T-cell (primary cell): ENCODE results near the gene SRGAP2B. TPM values are rescaled to one million over a fixed set of nuclear protein-coding genes. Genes with fewer than 3 reads are reported as not detected.
A peak's percentile ranks its signal among the peaks of the same experiment; 100 is the strongest.
"Not testable (repeated sequence)": the region's sequence is repeated elsewhere in the genome, so short reads cannot be mapped to it uniquely, and the experiment has no call there.

ENCODE experiments used
- ATAC-seq, 4 experiments: fragments of 200-7000 bp in 3 of 4; fragments of 150-1000 bp in 1 of 4; cut with Tn5 transposase; replicated peaks in 1 of 4; 1 replicate in 3 of 4; 2 replicates in 1 of 4; pipeline ENCODE4 v1.10.0; 2021; ENCODE audit warnings: moderate library complexity in 3 of 4, mild to moderate bottlenecking in 2 of 4, moderate number of reproducible peaks in 1 of 4
- CTCF ChIA-PET, 2 donors: fragments of 300-600 bp; sonication (Branson Sonifier 250); formaldehyde crosslinking; loops; one replicate each; lab custom pipeline; 2022; ENCODE audit warnings: antibody characterized with exemption in 2 of 2; lab: Charles Lee
- POLR2A ChIA-PET, 2 donors: fragments of 300-600 bp; sonication (Branson Sonifier 250); formaldehyde crosslinking; loops; one replicate each; lab custom pipeline; 2022; ENCODE audit warnings: antibody characterized with exemption in 2 of 2; lab: Charles Lee
- DNase-seq, 35 experiments: peaks; one replicate each; pipeline versions ENCODE4 v3.0.0 to v3.0.0-alpha.2; 2013 to 2023
- H3K27ac ChIP-seq: one replicate; pipeline ENCODE4 v1.5.1; 2013; ENCODE audit warnings: low read length
- H3K27me3 ChIP-seq, 2 experiments: replicated peaks in 1 of 2; 1 replicate in 1 of 2; 2 replicates in 1 of 2; pipeline versions ENCODE4 v1.6.1 to v1.7.0; 2013; ENCODE audit warnings: low read length in 1 of 2, mixed read lengths in 1 of 2; ENCODE audit not compliant: control insufficient read depth in 2 of 2, insufficient read depth in 2 of 2; ENCODE audit errors: extremely low read depth in 1 of 2
- H3K36me3 ChIP-seq, 2 donors: 1 replicate in 1 of 2; 2 replicates in 1 of 2; pipeline versions ENCODE4 v1.6.1 to v1.7.0; 2013; ENCODE audit warnings: low read length in 1 of 2; ENCODE audit not compliant: control insufficient read depth in 2 of 2, insufficient read depth in 1 of 2; ENCODE audit errors: extremely low read depth in 1 of 2
- H3K4me1 ChIP-seq, 2 experiments: 1 replicate in 1 of 2; 2 replicates in 1 of 2; pipeline versions ENCODE4 v1.6.1 to v1.7.0; 2013; ENCODE audit warnings: low read length in 2 of 2, mixed read lengths in 1 of 2; ENCODE audit not compliant: insufficient read depth in 2 of 2, control insufficient read depth in 1 of 2; ENCODE audit errors: extremely low read depth in 1 of 2
- H3K4me3 ChIP-seq, 2 donors: 1 replicate in 1 of 2; 2 replicates in 1 of 2; pipeline versions ENCODE4 v1.5.1 to v1.7.0; 2013; ENCODE audit warnings: mild to moderate bottlenecking in 2 of 2, low read length in 1 of 2, moderate library complexity in 1 of 2; ENCODE audit not compliant: control insufficient read depth in 1 of 2; ENCODE audit errors: extremely low read depth in 1 of 2
- H3K9me3 ChIP-seq: 2 replicates; pipeline ENCODE4 v1.7.0; 2013
- H3K27ac Mint-ChIP-seq, 2 donors: one replicate each; pipeline ENCODE4 v1.8.0; 2020 to 2021; ENCODE audit warnings: mild to moderate bottlenecking in 2 of 2, mixed read lengths in 2 of 2
- H3K27me3 Mint-ChIP-seq, 2 donors: one replicate each; pipeline ENCODE4 v1.8.0; 2021 to 2022; ENCODE audit warnings: mixed read lengths in 2 of 2
- H3K36me3 Mint-ChIP-seq: one replicate; pipeline ENCODE4 v1.8.0; 2021; ENCODE audit warnings: mixed read lengths
- H3K4me1 Mint-ChIP-seq, 3 donors: one replicate each; pipeline ENCODE4 v1.8.0; 2020 to 2022; ENCODE audit warnings: mixed read lengths in 3 of 3, mild to moderate bottlenecking in 1 of 3
- H3K4me3 Mint-ChIP-seq, 3 donors: one replicate each; pipeline ENCODE4 v1.8.0; 2020 to 2022; ENCODE audit warnings: mild to moderate bottlenecking in 3 of 3, mixed read lengths in 3 of 3, moderate library complexity in 3 of 3
- H3K9me3 Mint-ChIP-seq, 3 donors: one replicate each; pipeline ENCODE4 v1.8.0; 2020 to 2022; ENCODE audit warnings: mixed read lengths in 3 of 3
- WGBS: methylation state at CpG from one replicate; pipeline ENCODE4 v1.1.5; 2013; ENCODE audit warnings: missing lambda C conversion rate; ENCODE audit not compliant: insufficient coverage; 5-methylcytosine and 5-hydroxymethylcytosine counted together
- total RNA-seq, 35 experiments: library from RNA in 6 of 35; stranded (reverse) in 6 of 35; fragments of 120-200 nt in 1 of 35; gene quantifications; one replicate each; pipeline versions ENCODE4 v1.2.1 to v1.2.4 and lab custom pipeline; 2013 to 2026

SRGAP2B gene
- total RNA-seq, 5 donors from 2014 or later (not counting 1 experiment from before 2014, with no cell fraction given): 9.3 to 24.9 (median 21.8) TPM

DNA sequence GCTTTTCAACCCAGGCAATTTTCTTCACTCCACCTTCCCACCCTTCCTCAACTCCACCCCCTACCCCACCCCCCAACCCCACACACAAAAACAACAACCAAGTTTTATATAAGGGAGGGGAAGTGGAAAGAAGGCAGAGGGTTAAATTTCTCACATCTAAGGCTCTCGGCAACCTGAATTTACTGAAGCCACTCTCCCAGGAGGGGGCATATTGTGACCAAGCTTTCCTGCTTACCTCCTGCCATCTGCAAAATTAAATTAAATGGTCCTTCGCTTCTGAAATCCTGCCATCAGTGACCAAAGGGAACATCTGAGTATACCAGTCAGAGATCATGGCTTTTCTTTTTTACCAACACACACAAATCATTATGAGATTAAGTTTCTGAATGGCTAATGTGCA, 72.9 kb downstream of the SRGAP2B start:
- H3K4me3 Mint-ChIP-seq, ATAC-seq, H3K27ac ChIP-seq, H3K27me3 ChIP-seq, H3K36me3 Mint-ChIP-seq, CTCF ChIA-PET, H3K4me1 ChIP-seq, H3K4me3 ChIP-seq, H3K9me3 ChIP-seq, POLR2A ChIA-PET, DNase-seq, H3K4me1 Mint-ChIP-seq, H3K36me3 ChIP-seq, H3K27me3 Mint-ChIP-seq, H3K27ac Mint-ChIP-seq, H3K9me3 Mint-ChIP-seq: not testable (repeated sequence)
- no CpG with 5 or more reads among the region's 2 CpGs for WGBS

DNA sequence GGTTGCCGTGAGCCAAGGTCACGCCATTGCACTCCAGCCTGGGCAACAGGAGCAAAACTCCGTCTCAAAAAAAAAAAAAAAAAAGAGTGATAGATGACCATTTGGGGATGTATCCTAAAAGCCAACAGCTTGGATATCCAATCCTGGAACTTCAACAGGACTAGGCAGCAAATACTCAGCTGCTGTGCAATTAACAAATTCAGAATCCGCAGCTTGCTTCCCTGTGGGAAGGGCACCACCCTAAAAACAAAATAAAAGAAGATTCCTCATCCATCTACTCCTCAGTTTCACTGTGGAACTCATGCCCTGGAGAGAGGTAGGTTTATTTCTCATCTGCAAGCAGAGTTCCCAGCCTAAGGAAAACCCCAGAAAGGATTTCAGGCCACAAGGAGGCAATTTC, 73.4 kb downstream of the SRGAP2B start:
- H3K36me3 ChIP-seq, H3K27me3 Mint-ChIP-seq, H3K9me3 Mint-ChIP-seq: not testable (repeated sequence)

GRCh38 chr1:145019709-145020108, 75.4 kb downstream of the SRGAP2B start:
- ATAC-seq, H3K36me3 ChIP-seq, DNase-seq, H3K4me3 ChIP-seq, H3K27ac ChIP-seq, CTCF ChIA-PET, H3K4me3 Mint-ChIP-seq, H3K4me1 Mint-ChIP-seq, H3K27ac Mint-ChIP-seq, H3K4me1 ChIP-seq, H3K9me3 ChIP-seq, H3K27me3 Mint-ChIP-seq, H3K27me3 ChIP-seq, H3K36me3 Mint-ChIP-seq, POLR2A ChIA-PET, H3K9me3 Mint-ChIP-seq: not testable (repeated sequence)
- whole genome bisulfite sequencing: 100% methylated on average over 1 of the region's 2 CpGs

More for the DNA sequence above, 73.4 kb downstream of the SRGAP2B start:
- H3K27ac ChIP-seq, H3K9me3 ChIP-seq, H3K4me3 Mint-ChIP-seq, H3K27ac Mint-ChIP-seq, POLR2A ChIA-PET, H3K27me3 ChIP-seq, ATAC-seq, CTCF ChIA-PET, H3K4me1 Mint-ChIP-seq, DNase-seq, H3K36me3 Mint-ChIP-seq, H3K4me3 ChIP-seq, H3K4me1 ChIP-seq: not testable (repeated sequence)
- no CpG with 5 or more reads among the region's 4 CpGs for WGBS

DNA sequence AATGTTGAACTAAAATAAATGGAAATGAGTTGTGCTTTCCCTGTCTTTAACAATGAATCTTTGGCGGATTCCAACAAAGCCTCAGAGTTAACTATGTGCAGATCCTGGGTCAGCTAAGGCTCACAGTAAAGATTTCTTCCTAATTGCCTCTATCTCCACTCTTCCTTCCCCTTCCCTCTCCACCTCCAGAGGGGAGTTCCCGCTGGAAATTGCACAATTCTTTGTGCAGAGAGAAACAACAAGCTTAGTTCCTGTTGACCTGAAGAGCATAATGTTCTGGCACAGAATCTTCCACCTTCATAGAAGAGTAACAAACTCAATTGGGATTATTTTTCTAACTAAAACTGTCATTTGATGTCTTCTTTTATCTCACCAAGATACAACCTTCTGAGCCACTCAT, 77.4 kb downstream of the SRGAP2B start:
- H3K4me1 ChIP-seq, H3K27ac Mint-ChIP-seq, H3K27me3 Mint-ChIP-seq, H3K4me1 Mint-ChIP-seq, H3K9me3 ChIP-seq, H3K4me3 ChIP-seq, H3K27me3 ChIP-seq, H3K4me3 Mint-ChIP-seq, DNase-seq, CTCF ChIA-PET, POLR2A ChIA-PET, H3K36me3 ChIP-seq, H3K36me3 Mint-ChIP-seq, ATAC-seq, H3K27ac ChIP-seq, H3K9me3 Mint-ChIP-seq: not testable (repeated sequence)
- WGBS: no CpG with 5 or more reads among the region's 2 CpGs

- H3K4me3 ChIP-seq, H3K4me1 ChIP-seq, H3K9me3 ChIP-seq, DNase-seq, H3K4me1 Mint-ChIP-seq, H3K4me3 Mint-ChIP-seq, H3K27ac Mint-ChIP-seq, CTCF ChIA-PET, H3K36me3 ChIP-seq, POLR2A ChIA-PET, H3K27ac ChIP-seq, H3K27me3 ChIP-seq, H3K27me3 Mint-ChIP-seq, ATAC-seq, H3K36me3 Mint-ChIP-seq, H3K9me3 Mint-ChIP-seq: not testable (repeated sequence)
These were observed 78.7 kb downstream of the SRGAP2B start for GRCh38 chr1:145016492-145016862.

GRCh38 chr1:145015744-145016491, 79.2 kb downstream of the SRGAP2B start:
- ATAC-seq: peak in 3 of 4 experiments; percentile 15 to 42 (median 22)
- H3K9me3 Mint-ChIP-seq, H3K4me3 Mint-ChIP-seq, H3K4me1 Mint-ChIP-seq, H3K27me3 Mint-ChIP-seq, H3K27me3 ChIP-seq, DNase-seq, H3K27ac ChIP-seq, H3K36me3 Mint-ChIP-seq, H3K9me3 ChIP-seq, POLR2A ChIA-PET, H3K27ac Mint-ChIP-seq, H3K36me3 ChIP-seq, CTCF ChIA-PET, H3K4me1 ChIP-seq, H3K4me3 ChIP-seq: not testable (repeated sequence)
- no CpG with 5 or more reads among the region's 2 CpGs for WGBS

- H3K4me3 Mint-ChIP-seq, H3K9me3 ChIP-seq, H3K4me3 ChIP-seq, H3K27me3 Mint-ChIP-seq, DNase-seq, H3K4me1 Mint-ChIP-seq, H3K4me1 ChIP-seq, H3K36me3 ChIP-seq, POLR2A ChIA-PET, ATAC-seq, H3K27me3 ChIP-seq, H3K27ac ChIP-seq, CTCF ChIA-PET, H3K9me3 Mint-ChIP-seq, H3K27ac Mint-ChIP-seq, H3K36me3 Mint-ChIP-seq: not testable (repeated sequence)
- no CpG with 5 or more reads among the region's 4 CpGs for WGBS
These were observed 81.8 kb downstream of the SRGAP2B start for GRCh38 chr1:145013353-145013752.
